ENCODE data around the gene TRERF1.

DNA sequence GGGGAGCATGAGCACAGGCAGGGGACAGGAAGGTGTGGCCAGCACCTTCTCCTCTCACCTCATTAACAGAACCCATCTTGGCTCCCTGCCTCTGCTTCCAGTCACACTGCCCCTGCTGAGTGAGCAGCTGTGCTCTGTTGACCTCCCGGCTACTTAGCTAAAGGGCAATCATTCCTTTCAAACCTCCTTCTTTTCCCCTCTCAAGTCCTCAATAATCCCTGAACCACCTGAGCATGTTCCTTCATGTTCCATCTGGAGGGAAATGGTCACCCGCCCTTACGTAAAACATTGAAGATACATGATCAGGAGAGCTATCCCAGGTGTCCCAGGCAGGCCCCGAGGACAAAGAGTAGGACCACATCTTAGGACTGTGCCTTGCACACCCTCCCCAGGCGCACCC, 212.4 kb downstream of the TRERF1 start:
- TF ChIP-seq, protein P1, sequence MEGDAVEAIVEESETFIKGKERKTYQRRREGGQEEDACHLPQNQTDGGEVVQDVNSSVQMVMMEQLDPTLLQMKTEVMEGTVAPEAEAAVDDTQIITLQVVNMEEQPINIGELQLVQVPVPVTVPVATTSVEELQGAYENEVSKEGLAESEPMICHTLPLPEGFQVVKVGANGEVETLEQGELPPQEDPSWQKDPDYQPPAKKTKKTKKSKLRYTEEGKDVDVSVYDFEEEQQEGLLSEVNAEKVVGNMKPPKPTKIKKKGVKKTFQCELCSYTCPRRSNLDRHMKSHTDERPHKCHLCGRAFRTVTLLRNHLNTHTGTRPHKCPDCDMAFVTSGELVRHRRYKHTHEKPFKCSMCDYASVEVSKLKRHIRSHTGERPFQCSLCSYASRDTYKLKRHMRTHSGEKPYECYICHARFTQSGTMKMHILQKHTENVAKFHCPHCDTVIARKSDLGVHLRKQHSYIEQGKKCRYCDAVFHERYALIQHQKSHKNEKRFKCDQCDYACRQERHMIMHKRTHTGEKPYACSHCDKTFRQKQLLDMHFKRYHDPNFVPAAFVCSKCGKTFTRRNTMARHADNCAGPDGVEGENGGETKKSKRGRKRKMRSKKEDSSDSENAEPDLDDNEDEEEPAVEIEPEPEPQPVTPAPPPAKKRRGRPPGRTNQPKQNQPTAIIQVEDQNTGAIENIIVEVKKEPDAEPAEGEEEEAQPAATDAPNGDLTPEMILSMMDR (optimal IDR thresholded peaks at IDR 0.05 in 1 of 3, IDR thresholded peaks at IDR 0.05 in 1 of 3, conservative IDR thresholded peaks at IDR 0.05 in 1 of 3; ENCODE audit: extremely low read depth in 1 of 3, insufficient read depth in 2 of 3, low read length in 3 of 3), result no peak
- no peak for TF ChIP-seq EZH2 (IDR thresholded peaks at IDR 0.05; ENCODE audit: low read length)

All from keratinocyte (primary cell).